HUES6 (cell line): Measurements from ENCODE around the gene POLA2.
"Not testable (repeated sequence)": the region's sequence is repeated elsewhere in the genome, so short reads cannot be mapped to it uniquely, and the experiment has no call there.

Source experiments
- H3K27ac ChIP-seq: 2 replicates; pipeline ENCODE4 v1.7.0; 2013; ENCODE audit warnings: low read depth, mild to moderate bottlenecking, low read length, inconsistent platforms
- H3K27me3 ChIP-seq: 2 replicates; pipeline ENCODE4 v1.6.1; 2013; ENCODE audit warnings: low read length; ENCODE audit not compliant: control insufficient read depth, insufficient read depth
- H3K36me3 ChIP-seq: 2 replicates; pipeline ENCODE4 v1.6.1; 2013; ENCODE audit warnings: low read length; ENCODE audit not compliant: control insufficient read depth, insufficient read depth
- H3K4me1 ChIP-seq: 2 replicates; pipeline ENCODE4 v1.6.1; 2013; ENCODE audit warnings: low read length; ENCODE audit not compliant: control insufficient read depth, insufficient read depth
- H3K4me3 ChIP-seq: 2 replicates; pipeline ENCODE4 v1.5.1; 2013; ENCODE audit warnings: low read depth, low read length
- H3K9ac ChIP-seq: one replicate; pipeline ENCODE4 v1.6.1; 2013; ENCODE audit warnings: mild to moderate bottlenecking, low read length
- H3K9me3 ChIP-seq: 2 replicates; pipeline ENCODE4 v1.6.1; 2013; ENCODE audit warnings: low read depth, low read length; ENCODE audit not compliant: control insufficient read depth, insufficient read depth

The POLA2 gene

GRCh38 chr11:65321076-65321475 lies 59.3 kb downstream of the POLA2 start:
- Histone ChIP-seq H3K27me3 (no peaks in the 10 kb centered on the region), H3K9me3 (no peaks in the 10 kb centered on the region), H3K9ac (no peak overlapping the region), H3K4me3 (no peak overlapping the region), H3K36me3 (peaks cover 24% of the 10 kb centered on the region), H3K4me1 (peaks cover 15% of the 10 kb centered on the region), H3K27ac (no peak overlapping the region)

- Histone ChIP-seq H3K36me3 (peaks cover 24% of the 10 kb centered on the region), H3K4me3 (no peak overlapping the region), H3K9ac (no peak overlapping the region), H3K27me3 (no peaks in the 10 kb centered on the region), H3K9me3 (no peaks in the 10 kb centered on the region), H3K27ac (no peak overlapping the region), H3K4me1 (peaks cover 6% of the 10 kb centered on the region; the same call in 1 of the 2 replicates)
Observed at GRCh38 chr11:65321828-65322485, 60.2 kb downstream of the POLA2 start.

- Histone ChIP-seq H3K36me3 (peaks cover 24% of the 10 kb centered on the region), H3K27me3 (no peaks in the 10 kb centered on the region), H3K9ac (no peak overlapping the region), H3K4me3 (no peak overlapping the region), H3K9me3 (no peaks in the 10 kb centered on the region), H3K27ac (no peak overlapping the region), H3K4me1 (no peaks in the 10 kb centered on the region)
Observed at GRCh38 chr11:65323813-65324212, 62.1 kb downstream of the POLA2 start.

- Histone ChIP-seq H3K4me1 (0 out of 2 replicates have a peak, but pooled peaks cover 2% of the 10 kb centered on the region), H3K27ac (no peak overlapping the region), H3K4me3 (no peak overlapping the region), H3K9me3 (no peaks in the 10 kb centered on the region), H3K9ac (no peak overlapping the region), H3K36me3 (peaks cover 22% of the 10 kb centered on the region), H3K27me3 (no peaks in the 10 kb centered on the region)
Observed at GRCh38 chr11:65325435-65325834, 63.7 kb downstream of the POLA2 start.

- Histone ChIP-seq H3K27ac (no peak overlapping the region), H3K9ac (no peak overlapping the region), H3K36me3 (peaks cover 6% of the 10 kb centered on the region), H3K4me1 (0 out of 2 replicates have a peak, but pooled peaks cover 2% of the 10 kb centered on the region), H3K4me3 (no peak overlapping the region), H3K27me3 (no peaks in the 10 kb centered on the region), H3K9me3 (no peaks in the 10 kb centered on the region)
Observed at GRCh38 chr11:65327021-65327420, 65.3 kb downstream of the POLA2 start.

- no peak overlapping the region for H3K27ac ChIP-seq
- 0 out of 2 replicates have a peak, but pooled peaks cover 2% of the 10 kb centered on the region for H3K4me1 ChIP-seq
- H3K9me3 ChIP-seq, result no peaks in the 10 kb centered on the region
- no peak overlapping the region for H3K4me3 ChIP-seq
- no peak overlapping the region for H3K9ac ChIP-seq
- no peaks in the 10 kb centered on the region for H3K36me3 ChIP-seq
- H3K27me3 ChIP-seq, result no peaks in the 10 kb centered on the region
Observed at GRCh38 chr11:65329478-65329877, 67.7 kb downstream of the POLA2 start.

GRCh38 chr11:65329944-65330403 lies 68.2 kb downstream of the POLA2 start:
- no peaks in the 10 kb centered on the region for H3K36me3 ChIP-seq
- 0 out of 2 replicates have a peak, but pooled peaks cover 6% of the 10 kb centered on the region for H3K4me1 ChIP-seq
- no peaks in the 10 kb centered on the region for H3K27me3 ChIP-seq
- H3K9me3 ChIP-seq, result no peaks in the 10 kb centered on the region
- no peak overlapping the region for H3K27ac ChIP-seq
- H3K9ac ChIP-seq, result no peak overlapping the region
- no peak overlapping the region for H3K4me3 ChIP-seq

GRCh38 chr11:65330544-65330943 lies 68.8 kb downstream of the POLA2 start:
- Histone ChIP-seq H3K36me3 (no peaks in the 10 kb centered on the region), H3K4me3 (no peak overlapping the region), H3K27me3 (no peaks in the 10 kb centered on the region), H3K4me1 (0 out of 2 replicates have a peak, but pooled peaks cover 9% of the 10 kb centered on the region), H3K9me3 (no peaks in the 10 kb centered on the region), H3K27ac (no peak overlapping the region), H3K9ac (no peak overlapping the region)

GRCh38 chr11:65332591-65332990 lies 70.8 kb downstream of the POLA2 start:
- not testable (repeated sequence) for H3K27me3 ChIP-seq, H3K27ac ChIP-seq, H3K36me3 ChIP-seq, H3K4me1 ChIP-seq, H3K9ac ChIP-seq, H3K4me3 ChIP-seq, H3K9me3 ChIP-seq

- Histone ChIP-seq H3K36me3 (peaks cover 6% of the 10 kb centered on the region; the same call in 1 of the 2 replicates), H3K27ac (peak overlapping the region; percentile 87; the same call in 1 of the 2 replicates), H3K4me1 (0 out of 2 replicates have a peak, but pooled peaks cover 7% of the 10 kb centered on the region)
Observed at GRCh38 chr11:65334696-65335295, 73.0 kb downstream of the POLA2 start.

GRCh38 chr11:65338676-65339075 lies 76.9 kb downstream of the POLA2 start:
- H3K4me3 ChIP-seq, result no peak overlapping the region
- H3K9me3 ChIP-seq, result no peaks in the 10 kb centered on the region
- H3K27me3 ChIP-seq, result no peaks in the 10 kb centered on the region
- no peak overlapping the region for H3K27ac ChIP-seq
- 0 out of 2 replicates have a peak, but pooled peaks cover 7% of the 10 kb centered on the region for H3K4me1 ChIP-seq
- peaks cover 42% of the 10 kb centered on the region for H3K36me3 ChIP-seq
- H3K9ac ChIP-seq, result no peak overlapping the region

More at GRCh38 chr11:65334696-65335295, 73.0 kb downstream of the POLA2 start:
- H3K9ac ChIP-seq, result peak overlapping the region; percentile 87
- peak overlapping the region; percentile 93 for H3K4me3 ChIP-seq
- H3K9me3 ChIP-seq, result no peaks in the 10 kb centered on the region
- H3K27me3 ChIP-seq, result no peaks in the 10 kb centered on the region
